ENCODE results near the gene ATG13.

DNA sequence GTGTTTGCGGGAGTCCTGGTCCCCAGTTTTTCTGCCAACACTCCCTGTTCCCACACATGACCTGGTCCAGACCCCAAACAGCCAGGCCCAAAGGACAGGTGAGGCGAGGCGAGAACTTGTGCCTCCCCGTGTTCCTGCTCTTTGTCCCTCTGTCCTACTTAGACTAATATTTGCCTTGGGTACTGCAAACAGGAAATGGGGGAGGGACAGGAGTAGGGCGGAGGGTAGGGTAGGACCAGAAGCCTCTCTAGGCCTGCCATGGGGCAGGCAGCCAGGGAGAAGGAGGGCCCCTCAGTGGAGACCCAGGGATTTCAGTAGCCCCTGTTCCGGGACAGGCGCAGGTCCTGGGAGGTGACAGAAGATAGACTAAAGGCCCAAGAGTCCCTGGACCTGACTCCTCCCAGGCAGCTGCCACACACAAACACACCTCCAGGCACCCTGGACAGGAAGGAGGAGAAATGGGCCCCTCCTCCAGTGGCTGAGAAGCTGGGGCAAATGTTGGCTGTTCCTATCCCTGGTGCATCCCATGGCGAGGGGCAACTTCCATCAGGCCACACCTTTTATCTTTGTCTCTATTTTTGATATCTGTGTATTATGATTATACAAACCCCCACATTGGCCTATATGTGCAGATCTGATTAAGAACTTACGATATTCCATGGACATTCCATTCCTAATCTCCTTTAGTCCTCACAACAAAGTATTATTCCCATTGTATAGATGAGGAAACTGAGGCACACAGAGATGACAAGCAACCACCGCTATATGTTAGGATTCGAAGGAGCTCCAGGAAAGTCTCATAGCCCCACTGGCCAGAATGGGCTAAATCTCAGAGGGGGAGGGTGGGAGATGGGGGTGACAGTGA lies 101.0 kb downstream of the ATG13 start:
- TF ChIP-seq, protein P1, sequence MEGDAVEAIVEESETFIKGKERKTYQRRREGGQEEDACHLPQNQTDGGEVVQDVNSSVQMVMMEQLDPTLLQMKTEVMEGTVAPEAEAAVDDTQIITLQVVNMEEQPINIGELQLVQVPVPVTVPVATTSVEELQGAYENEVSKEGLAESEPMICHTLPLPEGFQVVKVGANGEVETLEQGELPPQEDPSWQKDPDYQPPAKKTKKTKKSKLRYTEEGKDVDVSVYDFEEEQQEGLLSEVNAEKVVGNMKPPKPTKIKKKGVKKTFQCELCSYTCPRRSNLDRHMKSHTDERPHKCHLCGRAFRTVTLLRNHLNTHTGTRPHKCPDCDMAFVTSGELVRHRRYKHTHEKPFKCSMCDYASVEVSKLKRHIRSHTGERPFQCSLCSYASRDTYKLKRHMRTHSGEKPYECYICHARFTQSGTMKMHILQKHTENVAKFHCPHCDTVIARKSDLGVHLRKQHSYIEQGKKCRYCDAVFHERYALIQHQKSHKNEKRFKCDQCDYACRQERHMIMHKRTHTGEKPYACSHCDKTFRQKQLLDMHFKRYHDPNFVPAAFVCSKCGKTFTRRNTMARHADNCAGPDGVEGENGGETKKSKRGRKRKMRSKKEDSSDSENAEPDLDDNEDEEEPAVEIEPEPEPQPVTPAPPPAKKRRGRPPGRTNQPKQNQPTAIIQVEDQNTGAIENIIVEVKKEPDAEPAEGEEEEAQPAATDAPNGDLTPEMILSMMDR (conservative IDR thresholded peaks at IDR 0.05; ENCODE audit: low read depth, low read length): no peak
- TF ChIP-seq POLR2A (IDR thresholded peaks at IDR 0.05; ENCODE audit: low read depth, low read length) (no peak), MXI1 (IDR thresholded peaks at IDR 0.05; ENCODE audit: borderline replicate concordance, low read depth, low read length) (no peak), RCOR1 (IDR thresholded peaks at IDR 0.05; ENCODE audit: insufficient replicate concordance, low read length) (no peak), RFX5 (IDR thresholded peaks at IDR 0.05; ENCODE audit: low read depth, low read length) (no peak)
- TF ChIP-seq, protein P2, sequence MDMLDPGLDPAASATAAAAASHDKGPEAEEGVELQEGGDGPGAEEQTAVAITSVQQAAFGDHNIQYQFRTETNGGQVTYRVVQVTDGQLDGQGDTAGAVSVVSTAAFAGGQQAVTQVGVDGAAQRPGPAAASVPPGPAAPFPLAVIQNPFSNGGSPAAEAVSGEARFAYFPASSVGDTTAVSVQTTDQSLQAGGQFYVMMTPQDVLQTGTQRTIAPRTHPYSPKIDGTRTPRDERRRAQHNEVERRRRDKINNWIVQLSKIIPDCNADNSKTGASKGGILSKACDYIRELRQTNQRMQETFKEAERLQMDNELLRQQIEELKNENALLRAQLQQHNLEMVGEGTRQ (IDR thresholded peaks at IDR 0.05; ENCODE audit: low read depth, low read length): no peak
- TF ChIP-seq, protein P3, sequence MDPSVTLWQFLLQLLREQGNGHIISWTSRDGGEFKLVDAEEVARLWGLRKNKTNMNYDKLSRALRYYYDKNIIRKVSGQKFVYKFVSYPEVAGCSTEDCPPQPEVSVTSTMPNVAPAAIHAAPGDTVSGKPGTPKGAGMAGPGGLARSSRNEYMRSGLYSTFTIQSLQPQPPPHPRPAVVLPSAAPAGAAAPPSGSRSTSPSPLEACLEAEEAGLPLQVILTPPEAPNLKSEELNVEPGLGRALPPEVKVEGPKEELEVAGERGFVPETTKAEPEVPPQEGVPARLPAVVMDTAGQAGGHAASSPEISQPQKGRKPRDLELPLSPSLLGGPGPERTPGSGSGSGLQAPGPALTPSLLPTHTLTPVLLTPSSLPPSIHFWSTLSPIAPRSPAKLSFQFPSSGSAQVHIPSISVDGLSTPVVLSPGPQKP (IDR thresholded peaks at IDR 0.05; ENCODE audit: borderline replicate concordance, low read depth, low read length): no peak

All from IMR-90 (cell line).